Ovary (tissue), 3 donors: ENCODE data around the gene PSMA2.

Source experiments
- CTCF ChIP-seq, 3 donors: fragments of 450-650 bp in 2 of 3; fragments of 200-600 bp in 1 of 3; IDR thresholded peaks; one replicate each; pipeline versions ENCODE4 v1.5.1 to v1.8.0; 2016 to 2022; ENCODE audit warnings: antibody characterized with exemption in 3 of 3, mild to moderate bottlenecking in 1 of 3
- EP300 ChIP-seq: sonication (generic); formaldehyde crosslinking; IDR thresholded peaks from one replicate; pipeline ENCODE4 v1.6.1; 2017; ENCODE audit warnings: antibody characterized with exemption
- POLR2A ChIP-seq: fragments of 450-650 bp; IDR thresholded peaks from one replicate; pipeline ENCODE4 v1.6.1; 2017; ENCODE audit warnings: antibody characterized with exemption, mild to moderate bottlenecking, moderate library complexity
- donor health status: DM: no; HTN: no; CAD: no.

DNA sequence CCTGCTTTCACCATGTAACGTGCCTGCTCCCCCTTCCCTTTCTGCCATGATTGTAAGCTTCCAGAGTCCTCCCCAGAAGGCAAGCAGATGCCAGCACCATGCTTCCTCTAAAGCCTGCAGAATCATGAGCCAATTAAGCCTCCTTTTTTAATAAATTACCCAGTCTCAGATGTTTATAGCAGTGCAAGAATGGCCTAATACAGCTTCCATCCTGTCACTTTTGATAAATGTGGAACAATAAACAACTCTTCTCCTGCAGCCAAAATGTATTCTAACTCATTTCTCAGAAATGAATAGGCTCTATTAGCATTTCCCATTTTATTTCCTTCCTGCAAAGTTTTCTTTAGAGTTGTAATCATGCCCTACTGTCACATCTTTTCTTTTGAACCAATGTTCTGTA, 63.5 kb downstream of the PSMA2 start:
- no peak for TF ChIP-seq CTCF (IDR thresholded peaks at IDR 0.05)
- no peak for TF ChIP-seq EP300
- no peak for TF ChIP-seq POLR2A
